COLO829 (cell line): ENCODE measurements around the gene FAM124A.

Experiments used
- DNase-seq: peaks from one replicate; pipeline ENCODE4 v3.0.0; 2012; ENCODE audit warnings: low spot score

FAM124A gene

GRCh38 chr13:51220706-51221105 lies 1.5 kb upstream of the FAM124A start:
- no peak for DNase-seq

- DNase-seq, result no peak
Measured at GRCh38 chr13:51221108-51221507, 1.1 kb upstream of the FAM124A start.

- no peak for DNase-seq
Measured at GRCh38 chr13:51221674-51222036, 543 bp upstream of the FAM124A start.

- DNase-seq, result no peak
Measured at GRCh38 chr13:51222686-51223559, 725 bp downstream of the FAM124A start.

GRCh38 chr13:51223560-51224270 lies 1.5 kb downstream of the FAM124A start:
- DNase-seq, result no peak

GRCh38 chr13:51225029-51225428 lies 2.8 kb downstream of the FAM124A start:
- DNase-seq, result no peak

GRCh38 chr13:51227404-51227803 lies 5.2 kb downstream of the FAM124A start:
- DNase-seq, result no peak

- DNase-seq, result no peak
Measured at GRCh38 chr13:51229101-51229719, 7.0 kb downstream of the FAM124A start.

- no peak for DNase-seq
Measured at GRCh38 chr13:51229731-51230130, 7.5 kb downstream of the FAM124A start.

- DNase-seq, result no peak
Measured at GRCh38 chr13:51230477-51231105, 8.4 kb downstream of the FAM124A start.

GRCh38 chr13:51231456-51231855 lies 9.3 kb downstream of the FAM124A start:
- no peak for DNase-seq

- no peak for DNase-seq
Measured at GRCh38 chr13:51232328-51232727, 10.1 kb downstream of the FAM124A start.

GRCh38 chr13:51233117-51233826 lies 11.1 kb downstream of the FAM124A start:
- no peak for DNase-seq

GRCh38 chr13:51234676-51235075 lies 12.5 kb downstream of the FAM124A start:
- DNase-seq, result no peak

GRCh38 chr13:51235186-51235585 lies 13.0 kb downstream of the FAM124A start:
- DNase-seq, result no peak

- no peak for DNase-seq
Measured at GRCh38 chr13:51235756-51236490, 13.7 kb downstream of the FAM124A start.

GRCh38 chr13:51236491-51236792 lies 14.2 kb downstream of the FAM124A start:
- DNase-seq, result no peak

GRCh38 chr13:51237386-51237785 lies 15.2 kb downstream of the FAM124A start:
- no peak for DNase-seq

GRCh38 chr13:51237887-51238286 lies 15.7 kb downstream of the FAM124A start:
- DNase-seq, result no peak

GRCh38 chr13:51240178-51240577 lies 18.0 kb downstream of the FAM124A start:
- no peak for DNase-seq

- no peak for DNase-seq
Measured at GRCh38 chr13:51240958-51241357, 18.8 kb downstream of the FAM124A start.
